ENCODE measurements around the gene EIF5A2.
"Not testable (repeated sequence)": the region's sequence is repeated elsewhere in the genome, so short reads cannot be mapped to it uniquely, and the experiment has no call there.

EIF5A2 gene

DNA sequence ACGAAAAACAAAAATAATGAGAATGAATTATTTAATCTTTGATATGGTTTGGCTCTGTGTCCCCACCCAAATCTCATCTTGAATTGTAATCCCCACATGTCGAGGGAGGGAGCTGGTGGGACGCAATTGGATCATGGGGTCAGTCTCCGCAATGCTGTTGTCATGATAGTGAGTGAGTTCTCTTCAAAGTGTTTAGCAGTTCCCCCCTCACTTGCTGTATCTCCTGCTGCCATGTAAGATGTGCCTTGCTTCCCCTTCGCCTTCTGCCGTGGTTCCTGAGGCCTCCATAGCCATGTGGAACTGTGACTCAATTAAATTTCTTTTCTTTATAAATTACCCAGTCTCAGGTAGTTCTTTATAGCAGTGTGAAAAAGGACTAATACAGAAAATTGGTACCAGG lies 12.1 kb downstream of the EIF5A2 start:
- not testable (repeated sequence) for DNase-seq

DNA sequence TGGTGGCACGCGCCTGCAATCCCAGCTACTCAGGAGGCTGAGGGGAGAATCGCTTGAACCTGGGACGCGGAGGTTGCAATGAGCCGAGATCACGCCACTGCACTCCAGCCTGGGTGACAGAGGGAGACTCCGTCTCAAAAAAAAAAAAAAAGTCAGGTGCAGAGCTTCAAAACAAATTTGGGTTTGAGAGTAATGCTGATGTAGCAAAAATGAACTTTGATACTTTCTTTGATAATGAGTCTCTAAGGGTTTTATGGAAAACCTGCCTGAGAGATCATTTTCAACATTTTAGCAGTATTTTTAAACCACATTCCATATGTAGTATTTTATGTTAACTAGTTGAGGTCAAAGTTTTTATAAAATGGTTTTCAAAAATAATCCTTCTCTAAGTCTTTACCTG lies 14.5 kb downstream of the EIF5A2 start:
- no peak for DNase-seq

DNA sequence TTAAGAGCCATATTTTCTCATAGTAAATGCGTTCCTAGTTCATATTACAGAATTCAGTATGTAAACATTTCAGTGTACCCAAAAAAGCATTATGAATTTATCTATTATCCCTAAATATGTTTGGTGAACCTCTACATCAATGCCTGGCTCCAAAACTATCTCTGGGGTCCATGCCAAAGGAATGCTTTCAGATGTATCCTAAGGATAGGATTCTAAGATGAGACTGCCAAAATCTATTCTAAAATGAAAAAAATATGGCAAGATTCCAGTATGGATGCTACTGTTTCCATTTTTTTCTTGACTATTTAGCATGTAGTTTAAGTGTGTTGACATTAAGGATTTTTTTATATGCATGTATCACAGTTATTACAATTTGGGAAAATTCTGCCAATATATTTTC lies 18.8 kb downstream of the EIF5A2 start:
- DNase-seq: no peak

DNA sequence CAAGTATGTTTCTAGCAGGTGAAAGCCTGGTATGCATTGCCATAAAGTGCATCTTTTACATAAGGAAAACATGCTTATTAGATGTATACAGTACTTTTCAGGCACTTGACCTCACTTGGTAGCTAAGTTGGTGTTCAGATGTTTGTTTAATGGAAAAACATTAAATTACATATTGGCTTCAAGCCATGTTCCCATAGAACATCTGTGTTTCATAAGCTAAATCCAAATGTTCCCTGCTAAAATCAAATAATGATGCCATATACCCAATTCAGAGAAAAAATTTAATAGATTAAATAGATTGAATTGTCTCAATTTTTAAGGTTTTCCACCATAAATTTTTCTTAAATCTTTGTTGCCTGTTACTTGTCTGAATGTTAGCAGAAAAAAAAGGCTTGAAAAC lies 19.3 kb downstream of the EIF5A2 start:
- no peak for DNase-seq

DNA sequence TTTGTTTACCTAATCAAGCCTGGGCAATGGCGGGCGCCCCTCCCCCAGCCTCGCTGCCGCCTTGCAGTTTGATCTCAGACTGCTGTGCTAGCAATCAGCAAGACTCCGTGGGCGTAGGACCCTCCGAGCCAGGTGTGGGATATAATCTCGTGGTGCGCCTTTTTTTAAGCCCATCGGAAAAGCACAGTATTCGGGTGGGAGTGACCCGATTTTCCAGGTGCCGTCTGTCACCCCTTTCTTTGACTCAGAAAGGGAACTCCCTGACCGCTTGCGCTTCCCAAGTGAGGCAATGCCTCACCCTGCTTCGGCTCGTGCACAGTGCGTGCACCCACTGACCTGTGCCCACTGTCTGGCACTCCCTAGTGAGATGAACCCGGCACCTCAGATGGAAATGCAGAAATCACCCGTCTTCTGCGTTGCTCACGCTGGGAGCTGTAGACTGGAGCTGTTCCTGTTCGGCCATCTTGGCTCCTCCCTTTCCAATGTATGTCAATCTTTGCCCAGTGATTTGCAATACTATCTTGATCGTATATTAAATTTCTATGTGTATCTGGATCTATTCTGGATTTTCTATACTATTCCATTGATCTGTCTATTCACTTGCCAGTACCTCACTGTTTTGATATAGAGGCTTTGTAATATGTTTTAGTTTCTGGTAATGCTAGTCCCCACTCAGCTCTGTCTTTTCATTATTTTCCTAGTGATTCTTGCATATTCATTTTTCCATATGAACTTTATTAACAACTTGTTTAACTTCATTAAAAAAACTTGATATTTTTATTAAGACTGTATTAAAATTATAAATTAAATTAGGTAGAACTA lies 24.1 kb downstream of the EIF5A2 start:
- DNase-seq: not testable (repeated sequence)

DNA sequence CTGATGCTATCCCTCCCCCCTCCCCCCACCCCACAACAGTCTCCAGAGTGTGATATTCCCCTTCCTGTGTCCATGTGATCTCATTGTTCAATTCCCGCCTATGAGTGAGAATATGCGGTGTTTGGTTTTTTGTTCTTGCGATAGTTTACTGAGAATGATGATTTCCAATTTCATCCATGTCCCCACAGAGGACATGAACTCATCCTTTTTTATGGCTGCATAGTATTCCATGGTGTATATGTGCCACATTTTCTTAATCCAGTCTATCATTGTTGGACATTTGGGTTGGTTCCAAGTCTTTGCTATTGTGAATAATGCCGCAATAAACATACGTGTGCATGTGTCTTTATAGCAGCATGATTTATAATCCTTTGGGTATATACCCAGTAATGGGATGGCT lies 29.7 kb downstream of the EIF5A2 start:
- not testable (repeated sequence) for DNase-seq

DNA sequence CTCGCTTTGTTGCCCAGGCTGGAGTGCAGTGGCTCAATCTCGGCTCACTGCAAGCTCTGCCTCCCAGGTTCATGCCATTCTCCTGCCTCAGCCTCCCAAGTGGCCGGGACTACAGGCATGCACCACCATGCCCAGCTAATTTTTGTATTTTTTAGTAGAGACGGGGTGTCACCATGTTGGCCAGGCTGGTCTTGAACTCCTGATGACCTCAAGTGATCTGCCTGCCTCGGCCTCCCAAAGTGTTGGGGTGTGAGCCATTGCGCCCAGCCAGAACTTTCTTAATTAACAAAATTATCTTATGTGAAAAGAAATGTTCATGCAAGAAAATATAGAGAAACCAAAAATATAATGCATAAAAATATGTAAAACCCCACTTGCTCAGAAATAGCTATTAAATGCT lies 31.1 kb downstream of the EIF5A2 start:
- DNase-seq: not testable (repeated sequence)

DNA sequence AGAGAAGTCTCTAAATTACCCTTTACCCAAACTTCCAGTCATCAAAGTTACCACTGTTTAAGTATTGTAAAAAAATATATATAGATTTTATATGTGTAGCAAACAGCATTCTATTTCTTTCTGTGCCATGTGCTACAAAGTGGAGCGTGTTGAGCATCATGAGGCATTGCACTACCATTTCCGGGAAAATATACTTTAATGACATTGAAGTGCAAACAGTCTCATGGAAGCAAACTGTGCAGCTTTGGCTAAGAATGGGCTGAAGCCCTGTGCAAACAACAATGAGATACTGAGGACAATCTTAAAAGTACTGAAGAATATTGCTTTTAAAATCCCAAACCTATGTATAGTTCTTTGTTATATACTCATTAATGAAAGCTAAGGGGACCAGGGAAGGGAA lies 31.9 kb downstream of the EIF5A2 start:
- DNase-seq: no peak

DNA sequence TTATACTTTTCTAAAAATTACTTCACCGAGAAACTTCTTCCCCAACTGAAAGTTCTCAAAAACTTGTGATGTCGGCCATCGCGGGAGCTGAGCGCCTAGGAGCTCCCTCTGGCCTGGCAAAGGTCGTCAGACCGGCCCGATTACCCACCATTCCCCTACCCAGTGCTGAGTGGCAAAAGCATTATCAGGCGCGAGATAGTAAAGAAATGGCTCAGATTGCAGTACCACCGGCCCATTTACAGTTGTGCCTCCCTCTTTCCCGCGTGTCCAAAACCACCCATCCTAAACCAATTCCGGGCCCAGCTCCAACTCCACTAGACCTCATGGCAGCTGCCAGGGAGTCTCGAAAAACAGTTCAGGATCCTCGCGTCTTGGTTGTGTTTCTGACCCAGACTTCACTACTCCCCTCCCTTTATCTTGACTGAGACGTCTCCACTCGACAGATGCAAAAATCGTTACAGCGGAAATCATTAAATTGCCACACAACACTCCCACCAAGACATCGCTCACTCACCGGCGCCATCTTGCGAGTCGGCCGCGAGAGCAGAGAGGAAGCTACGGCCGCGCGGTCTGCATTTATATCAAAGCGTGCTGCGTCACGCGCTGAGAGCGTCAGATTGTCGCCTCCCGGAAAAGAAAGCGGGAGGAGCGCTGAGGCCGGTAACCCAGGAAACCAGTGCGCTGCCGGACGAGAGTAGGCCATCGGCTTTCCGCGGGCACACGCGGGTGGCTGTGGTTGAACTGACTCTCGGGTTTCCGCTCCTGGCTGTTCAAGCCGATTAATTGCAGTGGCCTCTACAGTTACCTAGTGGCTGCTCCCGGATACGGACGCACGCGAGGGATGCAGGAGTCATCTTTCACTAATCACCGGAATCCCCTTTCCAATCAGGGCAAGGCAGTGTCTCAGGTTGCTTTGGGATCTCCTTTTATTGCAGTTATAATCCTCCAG lies 38.5 kb downstream of the EIF5A2 start, which contains the start of gene RPL22L1:
RPL22L1 (minus strand) TSS at position 551 of the 949 bp plus-strand sequence; CDS start at position 523, 28 bp downstream.
- no peak for DNase-seq

DNA sequence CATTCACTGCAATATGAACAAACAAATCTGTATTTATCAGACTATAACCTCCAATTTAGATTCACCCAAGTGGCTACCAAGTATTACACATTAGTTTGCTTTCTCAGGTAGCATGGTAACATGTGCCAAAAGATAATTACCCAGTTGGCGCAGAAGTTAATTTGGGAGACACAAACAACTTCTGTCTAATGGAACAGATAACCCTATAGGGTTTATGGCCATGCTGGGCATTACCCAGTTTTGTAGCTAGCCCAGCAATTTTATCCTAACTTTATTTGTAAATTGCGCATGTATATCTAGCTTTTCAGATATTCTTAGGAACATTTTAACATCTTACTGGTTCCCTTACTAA lies 39.2 kb downstream of the EIF5A2 start:
- no peak for DNase-seq

DNA sequence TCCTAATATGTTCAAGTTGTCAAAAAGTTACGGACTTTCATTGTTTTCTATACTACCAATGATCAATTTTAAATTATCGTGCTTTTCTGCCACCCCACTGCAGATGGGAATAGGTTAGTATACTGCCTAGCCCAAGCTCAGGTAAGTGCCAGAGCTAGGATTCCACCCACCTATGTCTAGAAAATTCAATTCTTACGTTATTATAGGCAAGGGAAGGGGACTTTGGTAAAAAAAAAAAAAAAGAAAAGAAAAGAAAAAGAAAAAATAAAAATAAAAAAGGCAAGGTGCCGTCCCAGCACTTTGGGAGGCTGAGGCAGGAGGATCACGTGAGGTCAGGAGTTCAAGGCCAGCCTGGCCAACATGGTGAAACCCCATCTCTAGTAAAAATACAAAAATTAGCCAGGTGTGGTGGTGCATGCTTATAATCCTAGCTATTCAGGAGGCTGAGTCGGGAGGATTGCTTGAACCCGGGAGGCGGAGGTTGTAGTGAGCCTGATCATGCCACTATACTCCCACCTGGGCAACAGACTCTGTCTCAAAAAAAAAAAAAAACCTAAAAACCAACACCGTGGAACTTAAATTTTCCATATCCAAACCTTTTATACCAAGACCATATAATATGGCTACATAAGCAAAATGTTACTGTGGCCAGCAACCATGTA lies 39.7 kb downstream of the EIF5A2 start:
- no peak for DNase-seq

DNA sequence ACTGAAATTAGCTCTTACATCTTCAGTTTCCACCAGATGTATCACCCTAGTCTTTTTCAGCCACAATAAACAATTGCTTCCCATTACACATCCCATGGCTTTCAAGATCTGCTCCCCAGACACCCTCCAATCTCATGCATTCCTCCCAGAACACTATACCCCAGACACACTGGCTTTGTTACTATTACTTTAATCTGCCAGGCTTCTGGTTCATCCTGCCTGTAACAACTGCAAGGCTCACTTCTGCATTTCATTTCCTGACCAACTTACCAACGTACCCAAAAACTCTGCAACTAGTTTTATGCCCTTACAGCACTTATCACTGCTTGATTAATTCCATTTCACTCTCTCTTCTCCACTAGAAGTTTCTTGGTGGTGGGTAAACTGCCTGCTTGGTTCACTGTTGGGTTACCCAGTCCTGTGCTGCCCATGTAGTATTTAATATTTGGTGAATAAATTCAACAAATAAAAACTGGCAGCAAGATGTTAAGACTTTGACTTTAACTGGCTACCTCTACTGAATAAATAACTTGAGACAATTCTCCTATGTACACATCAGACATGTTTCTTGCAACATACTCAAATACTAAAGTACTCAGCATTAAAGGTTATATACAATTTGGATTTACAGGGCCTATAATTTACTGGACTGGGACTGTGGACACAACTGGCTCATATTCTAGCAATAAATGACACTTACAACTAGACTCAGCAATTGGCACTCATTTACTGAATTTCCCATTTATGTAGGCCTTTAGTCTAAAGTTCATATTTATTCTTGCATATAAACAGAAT lies 41.1 kb downstream of the EIF5A2 start:
- no peak for DNase-seq

DNA sequence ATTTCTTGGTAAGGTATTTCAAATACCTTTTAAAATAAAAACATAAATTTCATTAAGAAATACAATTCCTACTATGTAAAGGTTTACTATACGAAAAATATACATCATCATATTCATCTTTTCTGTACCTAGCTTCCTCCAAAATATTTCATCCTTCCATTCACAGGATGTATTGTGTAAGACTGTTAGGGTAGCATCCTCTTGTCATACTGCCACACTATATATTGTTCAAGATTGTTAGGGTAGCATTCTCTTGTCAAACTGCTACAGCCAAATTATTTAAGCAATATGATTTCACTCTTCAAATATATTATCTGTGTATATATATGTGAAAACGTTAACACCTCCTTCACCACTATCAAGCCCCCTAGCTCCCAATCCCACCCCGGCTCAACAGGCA lies 41.9 kb downstream of the EIF5A2 start:
- DNase-seq: no peak

DNA sequence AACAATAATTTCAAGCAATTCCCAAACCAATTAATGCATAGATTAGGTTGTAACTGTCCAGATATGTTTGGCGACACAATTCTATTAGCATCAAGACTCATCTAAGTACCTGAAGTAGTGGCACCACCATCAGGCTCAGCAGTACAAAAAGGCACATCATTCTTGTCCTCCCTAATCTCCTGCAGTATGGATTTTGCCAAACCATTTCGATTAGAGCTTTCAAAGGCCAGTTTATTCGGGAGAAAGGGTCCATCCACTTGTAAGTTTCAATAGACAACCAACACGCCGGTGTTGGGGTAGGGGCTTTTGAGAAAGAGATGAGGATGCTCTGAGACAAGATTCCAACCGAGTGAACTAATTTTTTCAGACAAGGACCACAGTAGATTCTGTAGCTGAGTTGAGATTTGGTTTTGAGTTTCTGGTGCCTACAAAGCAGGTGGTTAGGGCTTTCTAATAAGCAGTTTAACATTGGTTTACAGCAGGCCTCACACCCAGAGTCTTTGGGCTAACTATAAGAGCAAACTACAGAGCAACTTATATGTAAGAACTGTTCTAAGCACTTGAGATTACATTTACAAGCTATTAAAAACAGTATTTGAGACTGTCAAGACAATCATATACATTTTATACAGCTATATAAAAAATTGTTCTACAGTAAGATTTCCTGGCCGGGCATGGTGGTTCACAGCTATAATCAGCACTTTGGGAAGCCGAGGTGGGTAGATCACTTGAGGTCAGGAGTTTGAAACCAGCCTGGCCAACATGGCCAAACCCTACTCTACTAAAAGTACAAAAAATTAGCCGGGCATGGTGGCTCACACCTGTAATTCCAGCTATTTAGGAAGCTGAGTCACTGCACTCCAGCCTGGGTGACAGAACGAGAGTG lies 43.0 kb downstream of the EIF5A2 start:
- DNase-seq: no peak

DNA sequence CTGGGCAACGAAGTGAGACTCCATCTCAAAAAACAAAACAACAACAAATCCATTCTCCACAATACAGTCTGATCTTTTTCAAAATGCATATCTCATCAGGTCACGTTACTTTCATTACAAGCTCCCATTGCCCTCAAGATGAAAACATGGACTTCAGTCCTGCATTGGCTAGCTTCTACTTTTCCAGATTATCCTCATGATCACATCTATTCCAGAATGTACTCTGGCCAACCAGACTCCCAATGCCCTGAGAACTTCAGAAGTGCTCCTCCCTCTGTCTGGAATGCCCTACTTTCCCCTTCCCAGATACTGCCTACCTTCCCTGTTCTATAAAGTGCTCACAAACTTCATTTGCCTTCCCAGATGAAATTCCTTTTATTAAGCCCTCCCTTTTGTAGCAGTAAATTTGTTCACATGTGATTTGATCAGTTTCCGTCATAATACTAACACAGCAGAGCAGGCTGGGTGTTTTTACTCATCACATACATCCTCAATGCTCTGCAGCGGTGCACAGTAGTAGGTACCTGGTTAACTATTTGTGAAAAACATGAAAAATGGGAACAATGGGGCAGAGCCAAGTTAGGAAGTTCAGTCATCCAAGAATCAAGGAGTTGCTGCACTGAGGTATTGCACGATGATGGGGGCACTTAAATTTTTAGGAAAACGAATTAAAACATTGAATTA lies 43.8 kb downstream of the EIF5A2 start:
- DNase-seq: no peak

DNA sequence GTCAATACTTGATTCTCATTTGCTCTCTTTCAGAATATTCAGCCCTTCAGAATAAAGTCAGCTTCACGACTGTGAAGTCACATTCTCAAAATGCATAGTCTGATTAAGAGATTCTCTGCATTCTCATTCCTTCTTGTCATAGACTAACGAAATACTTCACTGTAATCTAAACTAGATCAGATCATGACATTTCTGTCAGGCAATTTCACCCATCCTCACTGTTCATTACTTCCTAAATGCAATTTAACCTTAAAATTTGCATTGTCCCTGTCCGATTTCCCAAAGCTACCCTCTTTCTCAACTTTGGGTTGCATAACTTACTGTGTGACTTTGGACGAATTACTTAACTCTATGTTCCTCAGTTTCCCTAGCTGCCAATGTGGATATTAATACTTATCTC lies 44.6 kb downstream of the EIF5A2 start:
- no peak for DNase-seq

DNA sequence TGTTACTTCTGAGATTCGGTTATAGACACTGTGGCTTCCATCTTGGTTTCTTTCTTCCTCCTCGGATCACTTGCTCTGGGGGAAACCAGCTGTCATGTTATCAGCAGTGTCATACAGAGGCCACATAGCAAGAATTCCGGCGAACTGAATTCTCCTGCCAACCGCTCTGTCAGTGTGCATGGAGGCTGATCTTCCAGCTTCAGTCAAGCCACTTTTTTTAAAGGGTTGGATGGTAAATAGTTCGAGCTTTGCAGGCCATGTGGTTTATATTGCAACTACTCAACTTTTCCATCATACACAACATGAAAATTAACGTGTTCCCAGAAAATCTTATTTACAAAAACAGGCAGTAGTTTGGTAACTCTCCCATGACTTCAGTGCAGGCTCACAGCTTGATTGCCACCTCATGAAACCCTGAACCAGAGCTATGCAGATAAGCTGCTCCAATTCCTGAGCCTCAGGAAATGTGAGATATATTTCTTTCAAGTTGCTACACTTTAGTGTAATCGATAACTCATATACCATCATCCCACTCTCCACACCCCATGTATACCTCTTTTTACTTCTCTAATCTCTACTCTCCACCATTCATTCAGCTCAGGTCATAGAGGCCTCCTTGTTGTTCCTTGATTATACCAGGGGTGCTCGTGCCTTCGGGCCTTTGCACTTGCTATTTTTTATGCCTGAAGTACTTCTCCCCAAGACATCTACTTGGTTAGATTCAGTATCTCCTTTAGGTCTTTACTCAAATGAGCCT lies 45.6 kb downstream of the EIF5A2 start:
- no peak for DNase-seq

DNA sequence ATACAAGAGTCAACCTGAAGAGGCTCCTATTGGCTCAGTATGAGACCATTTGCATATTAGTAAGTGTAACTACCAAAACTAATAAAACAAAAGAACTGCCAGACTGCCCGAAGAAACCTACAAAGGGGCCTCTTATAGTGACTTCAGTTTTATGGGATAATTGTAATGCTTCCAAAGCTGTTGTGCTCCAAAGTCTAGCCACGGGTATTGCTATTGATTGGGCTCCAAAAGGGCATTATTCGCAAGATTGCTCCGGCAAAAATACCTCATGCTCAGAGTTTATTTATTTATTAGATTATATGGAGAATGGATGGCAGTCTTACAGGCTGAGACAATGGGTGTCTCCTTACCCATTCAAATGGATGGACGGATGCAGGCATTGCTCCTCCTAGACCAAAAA lies 49.8 kb downstream of the EIF5A2 start:
- no peak for DNase-seq

DNA sequence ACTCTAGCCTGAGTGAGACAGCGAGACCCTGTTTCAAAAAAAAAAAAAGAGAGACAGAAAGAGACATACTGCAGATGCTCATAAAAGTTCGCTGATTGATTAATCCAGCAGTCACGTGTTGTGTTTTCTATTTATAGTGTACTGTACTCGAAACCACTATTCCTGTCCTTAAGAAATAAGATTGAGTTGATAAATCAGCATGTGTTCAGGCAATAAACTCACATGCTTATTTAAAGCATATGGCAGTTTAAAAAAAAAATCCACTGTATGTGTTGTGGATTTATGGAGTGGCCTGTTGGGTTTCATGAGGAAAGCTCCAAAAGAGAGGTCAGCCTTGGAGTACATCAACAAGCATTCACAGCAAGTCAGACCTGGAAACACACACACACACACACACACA lies 56.1 kb downstream of the EIF5A2 start:
- DNase-seq: no peak

DNA sequence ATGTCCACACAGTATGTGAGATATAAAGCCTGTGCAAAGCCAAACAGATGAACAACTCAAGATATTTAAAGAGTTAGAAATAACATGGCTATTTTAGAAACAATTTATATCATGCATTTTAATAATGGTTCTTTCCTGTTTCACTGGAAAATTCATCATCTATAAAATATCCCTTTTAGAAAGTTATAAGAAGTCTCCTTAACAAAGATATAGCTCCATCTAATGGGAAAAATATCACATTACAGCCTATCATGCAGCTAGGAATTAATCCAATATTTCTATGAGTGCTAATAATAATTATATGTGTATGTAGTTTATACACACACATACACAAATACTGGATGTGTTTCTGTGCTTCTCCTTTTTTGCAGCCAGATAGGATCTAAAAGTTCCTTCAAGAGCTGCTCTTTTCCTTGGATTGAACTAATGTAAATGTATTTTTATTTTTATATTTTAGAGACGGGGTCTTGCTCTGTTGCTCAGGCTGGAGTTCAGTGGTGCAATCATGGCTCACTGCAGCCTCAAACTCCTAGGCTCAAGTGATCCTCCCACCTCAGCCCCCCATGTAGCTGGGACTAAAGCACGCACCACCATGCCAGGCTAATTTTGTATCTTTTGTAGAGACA lies 60.0 kb downstream of the EIF5A2 start:
- DNase-seq: peak; percentile 36

All from NCI-H510A treated with DMSO at 0.1 percent for 48 hours (cell line).